Glomerular visceral epithelial cell (primary cell): Measurements from ENCODE around the gene AIPL1.
"Not testable (repeated sequence)": the region's sequence is repeated elsewhere in the genome, so short reads cannot be mapped to it uniquely, and the experiment has no call there.

ENCODE experiments used
- DNase-seq: peaks from one replicate; pipeline ENCODE4 v3.0.0-alpha.2; 2016; ENCODE audit errors: extremely low spot score

Gene AIPL1, protein sequence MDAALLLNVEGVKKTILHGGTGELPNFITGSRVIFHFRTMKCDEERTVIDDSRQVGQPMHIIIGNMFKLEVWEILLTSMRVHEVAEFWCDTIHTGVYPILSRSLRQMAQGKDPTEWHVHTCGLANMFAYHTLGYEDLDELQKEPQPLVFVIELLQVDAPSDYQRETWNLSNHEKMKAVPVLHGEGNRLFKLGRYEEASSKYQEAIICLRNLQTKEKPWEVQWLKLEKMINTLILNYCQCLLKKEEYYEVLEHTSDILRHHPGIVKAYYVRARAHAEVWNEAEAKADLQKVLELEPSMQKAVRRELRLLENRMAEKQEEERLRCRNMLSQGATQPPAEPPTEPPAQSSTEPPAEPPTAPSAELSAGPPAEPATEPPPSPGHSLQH

DNA sequence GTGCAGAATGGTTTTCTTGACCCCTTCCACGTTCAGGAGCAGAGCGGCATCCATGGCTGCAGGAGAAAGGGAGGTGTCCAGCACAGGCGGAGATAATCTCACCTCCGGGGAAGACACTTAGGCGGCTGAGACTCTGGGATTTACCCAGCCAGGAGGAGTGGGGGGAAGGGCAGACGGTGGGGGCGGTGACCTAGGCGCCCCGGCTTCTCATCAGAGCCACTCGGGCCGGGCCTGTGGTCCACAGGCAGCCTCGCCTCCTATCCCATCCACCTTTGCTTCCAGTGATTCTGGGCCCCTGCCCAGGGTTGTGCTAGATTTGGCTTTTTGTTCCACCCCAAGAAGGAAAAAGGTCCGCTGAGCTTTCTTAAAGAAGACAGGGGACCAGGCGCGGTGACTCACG is at the start of gene AIPL1:
Gene AIPL1, minus strand, starts transcription at position 71 of the 400 bp plus-strand sequence. Its CDS starts 17 bp downstream, at position 54.
- DNase-seq = no peak

DNA sequence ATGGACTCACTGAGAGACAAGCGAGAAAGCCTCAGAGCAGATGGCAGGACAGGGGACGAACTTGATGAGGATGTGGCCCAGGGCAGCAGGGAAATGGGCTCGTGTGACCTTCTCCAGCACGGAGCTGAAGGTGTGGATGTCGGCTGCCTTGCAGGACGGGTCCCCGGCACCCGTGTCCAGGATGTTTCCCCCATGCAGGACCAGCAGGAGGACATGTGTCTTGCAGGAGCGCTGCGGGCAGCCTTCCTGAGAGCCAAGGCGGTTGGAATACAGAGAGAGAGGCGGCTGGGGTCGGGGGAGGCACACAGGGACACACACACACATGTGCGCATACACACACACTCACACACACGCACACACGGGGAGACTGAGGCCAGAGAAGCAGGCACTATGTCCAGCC is 48.6 kb upstream of the AIPL1 start:
- no peak for DNase-seq

DNA sequence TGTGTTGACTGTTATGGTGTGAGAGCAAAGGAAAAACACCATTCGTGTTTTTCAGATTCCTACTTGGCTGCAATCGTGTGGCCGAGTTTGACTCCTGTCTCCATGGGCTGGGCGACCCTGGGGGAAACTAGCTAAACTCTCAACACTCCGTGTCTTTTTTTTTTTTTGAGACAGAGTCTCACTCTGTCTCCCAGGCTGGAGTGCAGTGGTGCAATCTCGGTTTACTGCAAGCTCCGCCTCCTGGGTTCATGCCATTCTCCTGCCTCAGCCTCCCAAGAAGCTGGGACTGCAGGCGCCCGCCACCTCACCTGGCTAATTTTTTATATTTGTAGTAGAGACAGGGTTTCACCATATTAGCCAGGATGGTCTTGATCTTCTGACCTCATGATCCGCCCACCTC is 47.9 kb upstream of the AIPL1 start:
- not testable (repeated sequence) for DNase-seq

DNA sequence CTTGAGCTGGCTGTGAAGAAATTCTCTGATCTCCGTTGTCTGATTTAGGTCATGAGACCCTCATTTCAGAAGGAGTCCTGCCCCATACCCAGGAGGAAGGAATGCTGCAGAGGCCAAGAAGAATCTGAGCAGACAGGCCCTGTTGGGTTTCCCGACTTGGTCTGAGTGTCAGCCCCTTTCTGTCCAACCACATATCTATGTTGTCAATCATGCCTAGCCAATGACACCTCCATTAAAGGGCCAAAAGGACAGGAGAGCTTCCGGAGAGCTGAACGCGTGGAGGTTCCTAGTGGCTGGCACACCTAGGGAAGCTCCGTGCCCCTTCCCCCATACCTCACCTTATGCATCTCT is 47.2 kb upstream of the AIPL1 start:
- DNase-seq = no peak

DNA sequence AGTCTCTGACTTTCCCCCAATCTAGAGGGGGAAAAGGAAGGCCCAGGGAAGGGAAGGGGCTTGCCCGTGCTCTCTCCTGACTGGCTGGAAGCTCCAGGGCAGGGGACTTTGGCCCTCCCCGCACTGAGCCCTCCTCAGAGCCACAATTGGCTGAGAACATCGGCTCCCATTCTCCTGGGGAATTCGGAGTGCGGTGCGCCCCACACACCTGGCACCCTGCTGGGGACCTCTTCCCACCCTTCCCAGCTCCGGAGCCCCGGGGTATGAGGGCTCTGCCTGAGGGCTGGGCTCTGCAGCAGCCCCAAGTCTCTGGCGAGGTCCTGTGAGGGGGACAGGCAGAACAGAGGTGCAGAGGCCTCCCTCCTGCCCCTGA is 45.4 kb upstream of the AIPL1 start:
- DNase-seq = no peak

DNA sequence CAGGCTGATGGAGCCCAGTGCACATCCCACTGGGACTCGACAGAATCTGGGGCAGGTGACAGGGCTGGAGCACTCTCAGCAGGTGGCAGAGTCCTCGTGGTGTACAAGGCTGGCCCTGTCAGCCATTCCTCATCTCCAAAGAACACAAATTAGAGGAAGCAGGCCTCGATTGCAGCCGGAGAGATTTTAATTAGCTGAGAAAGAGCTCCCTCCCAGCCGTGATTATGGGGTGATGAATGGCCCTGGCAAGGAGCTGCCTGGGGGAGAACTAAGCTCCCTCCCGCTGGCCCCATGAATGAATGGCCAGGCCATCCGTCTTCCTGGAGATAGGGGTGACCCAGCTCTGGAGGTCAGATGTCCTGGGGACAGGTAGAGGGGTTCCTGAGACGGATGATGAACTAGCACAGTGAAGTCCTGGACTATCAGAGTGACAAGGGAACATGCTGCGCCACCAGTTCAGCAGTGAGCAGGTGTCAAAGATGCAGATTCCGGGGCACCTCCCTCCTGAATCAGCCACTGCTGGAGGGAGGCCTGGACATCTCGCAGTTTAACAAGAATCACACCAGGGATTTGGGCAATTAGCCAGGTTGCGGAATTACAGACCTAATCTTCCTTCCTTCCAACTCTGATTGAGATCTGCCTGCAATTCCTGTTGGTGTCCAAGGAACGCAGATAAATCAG is 44.8 kb upstream of the AIPL1 start:
- DNase-seq = no peak

DNA sequence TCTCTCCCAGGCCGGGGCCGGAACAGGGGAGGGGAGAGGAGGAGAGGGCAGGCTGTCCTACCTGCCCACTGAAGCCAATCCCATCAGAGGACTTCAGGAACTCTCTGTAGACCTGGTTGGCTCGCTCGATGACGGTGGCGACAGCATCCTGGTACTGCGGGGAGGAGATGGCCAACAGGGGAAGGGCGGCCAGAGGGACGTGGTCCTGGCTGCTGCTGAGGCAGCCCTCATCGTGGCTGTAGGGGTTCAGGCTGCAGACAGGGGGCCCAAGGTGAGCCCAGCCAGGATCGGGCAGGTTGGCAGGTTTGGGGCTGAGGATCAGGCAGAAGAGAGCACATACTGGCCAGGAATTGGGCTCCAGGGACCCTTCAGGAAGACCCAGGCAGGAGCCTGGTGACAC is 43.6 kb upstream of the AIPL1 start:
- no peak for DNase-seq

GRCh38 chr17:6477831-6478383 is 43.0 kb upstream of the AIPL1 start:
- DNase-seq = no peak

- no peak for DNase-seq
Observed at GRCh38 chr17:6476810-6477179, 41.9 kb upstream of the AIPL1 start.

- no peak for DNase-seq
Observed at GRCh38 chr17:6476076-6476809, 41.3 kb upstream of the AIPL1 start.

GRCh38 chr17:6475411-6475810 is 40.5 kb upstream of the AIPL1 start:
- DNase-seq = no peak

- DNase-seq = no peak
Observed at GRCh38 chr17:6474906-6475305, 40.0 kb upstream of the AIPL1 start.

DNA sequence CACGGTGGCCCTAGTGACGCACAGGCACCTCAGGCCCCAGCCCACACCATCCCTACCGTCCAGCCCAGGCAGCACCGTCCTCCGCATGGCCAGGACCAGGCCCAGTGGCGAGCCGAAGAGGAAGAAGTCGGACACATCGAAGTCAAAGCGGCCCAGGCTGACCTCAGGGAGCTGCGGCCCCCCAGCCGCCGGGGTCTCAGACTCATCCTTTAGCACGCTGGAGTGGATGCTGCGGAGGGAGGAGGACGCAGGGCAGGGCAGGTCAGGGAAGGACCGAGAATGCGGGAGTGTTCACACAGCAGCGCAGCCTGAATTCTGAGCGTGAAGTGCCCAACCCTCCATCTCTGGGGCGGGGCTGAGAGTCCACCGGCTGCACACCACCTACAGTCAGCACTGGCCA is 39.5 kb upstream of the AIPL1 start:
- no peak for DNase-seq

DNA sequence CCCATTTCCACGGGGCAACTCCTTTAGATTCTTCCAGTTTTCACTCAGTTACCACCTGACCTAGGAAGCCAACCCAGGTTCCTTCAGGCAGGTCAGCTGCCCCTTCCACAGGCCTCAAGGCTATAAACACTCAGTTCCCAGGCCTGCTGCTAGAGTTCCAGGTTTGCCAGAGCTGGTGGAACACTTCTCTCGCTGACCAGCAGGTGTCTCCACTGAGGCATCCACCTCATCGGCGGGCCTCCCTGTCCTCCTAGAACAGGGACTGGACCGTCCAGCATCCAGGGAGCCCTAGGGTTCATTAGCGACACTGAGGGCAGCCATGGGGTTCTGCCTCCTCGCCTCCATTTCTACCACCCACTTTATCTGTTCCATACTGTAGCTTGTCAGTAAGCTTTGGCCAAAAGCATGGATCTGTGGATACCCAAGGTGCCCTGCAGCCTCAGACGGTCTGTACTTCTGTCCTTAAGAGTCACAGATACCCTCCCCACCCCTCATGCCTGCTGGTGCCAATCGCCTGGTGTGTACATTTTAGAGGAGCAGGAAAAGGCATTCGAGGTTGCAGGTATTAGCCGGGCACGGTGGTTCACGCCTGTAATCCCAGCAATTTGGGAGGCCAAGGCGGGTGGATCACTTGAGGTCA is 38.3 kb upstream of the AIPL1 start:
- DNase-seq = peak; percentile 80

- DNase-seq = no peak
Observed at GRCh38 chr17:6472517-6472916, 37.6 kb upstream of the AIPL1 start.

DNA sequence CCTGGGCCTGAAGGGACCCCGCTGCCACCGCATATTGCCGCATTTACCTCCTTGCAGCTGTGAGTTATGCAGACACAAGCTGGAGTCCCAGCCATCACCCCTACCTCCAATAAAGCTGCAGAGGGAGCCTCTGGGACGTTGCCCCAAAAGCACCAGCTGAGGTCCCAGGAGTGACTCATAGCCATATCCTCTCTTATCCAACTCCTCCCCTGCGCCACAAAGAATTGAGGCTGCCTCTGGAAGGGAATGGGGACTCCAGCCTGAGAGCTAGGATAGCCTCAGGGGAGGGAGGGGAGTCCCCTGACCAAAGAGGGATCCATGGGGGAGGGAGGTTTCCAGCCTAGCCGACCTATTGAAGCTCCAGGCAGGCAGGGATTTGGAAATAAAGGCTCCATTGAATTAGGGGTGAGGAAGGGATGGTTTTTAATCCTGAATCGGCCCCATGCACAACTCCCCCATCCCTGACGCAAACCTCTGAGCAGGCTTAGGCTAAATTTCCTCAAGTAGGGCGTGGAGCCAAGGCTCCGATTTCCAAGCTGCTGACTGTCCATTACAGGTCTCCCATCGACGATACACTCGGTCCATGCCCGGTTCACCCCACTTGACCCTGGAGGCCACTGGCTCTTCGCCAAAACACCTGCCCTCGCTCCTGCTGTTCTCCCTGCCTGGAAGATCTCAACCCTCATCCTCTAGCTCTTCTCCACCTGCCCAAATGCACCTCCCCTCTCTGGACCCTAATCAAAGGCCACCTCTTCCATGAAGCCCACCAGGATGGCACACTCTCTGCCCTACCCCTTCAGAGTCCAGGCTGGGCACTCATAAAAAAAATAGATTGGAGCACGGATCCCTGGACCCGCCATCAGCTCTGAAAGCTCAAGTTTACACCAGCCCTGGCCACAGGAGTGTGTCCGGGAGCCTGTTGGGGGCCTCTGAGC is 36.9 kb upstream of the AIPL1 start:
- peak; percentile 72 for DNase-seq

DNA sequence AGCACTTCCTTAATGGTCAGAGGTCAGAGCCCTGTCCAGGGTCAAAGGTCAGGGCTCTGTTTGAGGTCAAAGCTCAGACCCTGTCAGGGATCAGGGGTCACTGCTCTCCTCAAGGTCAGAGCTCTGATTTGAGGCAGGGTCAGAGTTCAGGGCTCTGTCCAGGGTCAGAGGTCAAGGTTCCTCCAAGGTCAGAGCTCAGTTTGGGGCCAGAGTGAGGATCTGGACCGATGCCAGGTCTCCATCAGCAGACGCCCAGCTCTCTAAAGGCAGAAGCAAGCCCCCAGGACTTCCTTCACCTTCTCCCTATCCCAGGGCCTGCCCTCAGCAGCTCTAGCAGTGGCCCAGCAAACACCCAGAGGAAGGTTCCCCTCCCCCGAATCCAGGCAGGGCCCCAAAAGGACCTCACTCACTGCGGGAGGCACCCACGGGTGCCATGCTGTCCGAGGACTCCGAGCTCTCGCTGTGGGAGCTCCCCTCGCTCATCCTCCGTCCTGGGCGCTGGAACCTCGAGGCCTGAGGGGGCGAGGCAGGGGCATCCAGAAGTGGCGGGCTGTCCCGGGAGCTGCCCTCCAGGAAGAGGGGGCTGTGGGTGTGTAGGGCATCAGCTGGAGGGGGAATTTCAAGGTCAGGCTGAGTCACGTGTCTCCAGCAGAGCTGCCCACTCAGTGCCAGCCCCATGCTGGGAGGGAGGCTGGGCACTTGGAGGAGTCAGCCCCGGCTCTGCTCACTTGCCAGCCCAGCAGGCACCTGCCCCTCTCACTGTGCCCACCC is 36.0 kb upstream of the AIPL1 start:
- peak; percentile 13 for DNase-seq

DNA sequence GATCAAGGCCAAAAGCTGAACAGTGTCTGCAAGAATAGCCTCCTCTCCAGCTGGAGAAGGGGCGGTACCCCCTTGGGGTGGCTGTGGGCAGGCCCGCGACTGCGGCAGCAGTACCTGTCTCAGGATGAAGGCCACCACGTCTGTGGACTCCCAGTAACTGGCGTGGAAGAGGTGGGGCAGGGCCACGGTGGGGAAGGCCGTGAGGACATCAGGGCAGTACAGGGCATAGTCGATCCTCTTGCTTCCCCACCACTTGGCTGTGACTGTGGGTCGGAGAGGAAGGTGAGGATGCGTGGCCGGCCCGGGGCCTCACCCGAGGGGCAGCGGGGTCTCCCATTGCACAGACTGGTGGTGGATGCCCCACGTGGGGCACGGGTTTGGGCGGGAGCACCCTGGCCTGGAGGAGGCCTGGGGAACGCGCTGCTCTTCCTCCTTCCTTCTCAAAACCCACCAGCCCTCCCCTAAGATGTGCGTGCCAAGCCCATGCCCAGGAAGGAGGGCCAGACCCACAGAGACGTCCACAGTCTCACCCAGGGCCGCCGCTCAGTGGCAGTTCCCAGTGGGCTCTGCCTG is 35.3 kb upstream of the AIPL1 start:
- no peak for DNase-seq

- DNase-seq = no peak
Observed at GRCh38 chr17:6468051-6468790, 33.3 kb upstream of the AIPL1 start.
